Heart left ventricle (tissue), 16 donors: Measurements from ENCODE around the gene SEC14L2. TPM values are rescaled to one million over a fixed set of nuclear protein-coding genes. Genes with fewer than 3 reads are reported as not detected.
A peak's percentile ranks its signal among the peaks of the same experiment; 100 is the strongest.

ENCODE experiments used
- ATAC-seq, 4 donors: fragments of 200-7000 bp; cut with Tn5 transposase; one replicate each; pipeline ENCODE4 v1.9.1; 2020 to 2022; ENCODE audit warnings: moderate library complexity in 4 of 4, mild to moderate bottlenecking in 3 of 4, moderate number of reproducible peaks in 1 of 4
- DNase-seq, 5 donors: peaks; one replicate each; pipeline ENCODE4 v3.0.0-alpha.2; 2020
- H3K27ac ChIP-seq, 12 donors: fragments of 200-600 bp; sonication (generic) in 4 of 12; one replicate each; pipeline versions ENCODE4 v1.5.0 to v1.8.0; 2016 to 2022; ENCODE audit warnings: mild to moderate bottlenecking in 2 of 12
- H3K27me3 ChIP-seq, 9 donors: fragments of 200-600 bp; sonication (generic) in 2 of 9; one replicate each; pipeline versions ENCODE4 v1.5.1 to v1.8.0; 2016 to 2022; ENCODE audit warnings: mild to moderate bottlenecking in 3 of 9
- H3K36me3 ChIP-seq, 9 donors: fragments of 200-600 bp; sonication (generic) in 2 of 9; one replicate each; pipeline versions ENCODE4 v1.5.0 to v1.8.0; 2018 to 2022; ENCODE audit warnings: mild to moderate bottlenecking in 2 of 9
- H3K4me1 ChIP-seq, 12 donors: fragments of 200-600 bp; sonication (generic) in 4 of 12; one replicate each; pipeline versions ENCODE4 v1.5.0 to v1.8.0; 2016 to 2022; ENCODE audit warnings: mild to moderate bottlenecking in 3 of 12
- H3K4me3 ChIP-seq, 12 donors: fragments of 200-600 bp; sonication (generic) in 4 of 12; one replicate each; pipeline versions ENCODE4 v1.5.0 to v1.8.0; 2017 to 2022; ENCODE audit warnings: mild to moderate bottlenecking in 9 of 12, moderate library complexity in 4 of 12
- H3K9me3 ChIP-seq, 12 donors: fragments of 200-600 bp; sonication (generic) in 4 of 12; one replicate each; pipeline versions ENCODE4 v1.5.0 to v1.8.0; 2016 to 2022; ENCODE audit warnings: mild to moderate bottlenecking in 1 of 12
- POLR2A ChIP-seq, 2 donors: fragments of 450-650 bp; IDR thresholded peaks; one replicate each; pipeline ENCODE4 v1.6.1; 2017; ENCODE audit warnings: antibody characterized with exemption in 2 of 2, mild to moderate bottlenecking in 2 of 2, moderate library complexity in 2 of 2
- WGBS, 4 donors: extraction: QIAGEN DNeasy Blood & Tissue Kit in 2 of 4; methylation state at CpG; one replicate each; pipeline versions ENCODE4 v1.1.5 to v1.1.7; 2013 to 2018; 5-methylcytosine and 5-hydroxymethylcytosine counted together
- intact Hi-C, 10 donors: fragments of 100-400 bp; cut with DNase I; formaldehyde crosslinking; loops; one replicate each; pipeline versions ENCODE4 v1.11.1 to v1.14.2; 2022
- polyA plus RNA-seq, 2 donors: library from polyadenylated mRNA; stranded (reverse); fragments of 200-250 nt; gene quantifications; one replicate each; pipeline ENCODE4 v1.2.3, GENCODE V29; 2013
- total RNA-seq, 9 donors: library from RNA; depleted of rRNA in 2 of 9; stranded (reverse); fragments of >200 nt in 2 of 9; fragmentation: NEBNext Ultra II Directional in 3 of 9; extraction: Animal tissue kit (Norgen Biotek cat#: 25700) in 3 of 9; gene quantifications; one replicate each; pipeline versions ENCODE4 v1.1.0 to v1.2.4, GENCODE V29; 2016 to 2023
- TF ChIP-seq, protein P1 (sequence below), 12 donors: fragments of 200-600 bp; sonication (generic) in 4 of 12; IDR thresholded peaks; one replicate each; pipeline versions ENCODE4 v1.5.0 to v1.8.0; 2018 to 2022; ENCODE audit warnings: antibody characterized with exemption in 12 of 12, mild to moderate bottlenecking in 5 of 12
- donor health status: ischemic (EF 13 %, LVEDD 7.1; RV severe dilation, severe dysfunction).
- donor health status: healthy with polysubstance abuse.
- donor health status: DM: no; HTN: yes; CAD: no.
- donor health status: DM: no; HTN: no; CAD: no.
- donor health status: ischemic (EF 25% LVEDD 6.9; RV normal size, moderate dysfunction).
- donor health status: ischemic (EF 25% LVEDD 5.7; RV mildly dilated, moderate dysfunction).
- donor health status: healthy.
- donor health status: DM: yes; HTN: yes; CAD: no.
- donor health status: ischemic (EF 35%, LVEDD 5.7; RV mildly dilated, moderate dysfunction).
- donor health status: nonischemic (EF 11% LVEDD 7.7; RV severe dilation, severe dysfunction).
- donor health status: DM: yes; HTN: yes; CAD: no.
- donor health status: PGD.
- donor health status: ischemic (EF 29% LVEDD 5.4; RV normal size, mild dysfunction).
- donor health status: nonischemic (EF 23%, LVEDD 6.1; RV moderate dilation, normal function).

The SEC14L2 gene
- total and polyA plus RNA-seq, 11 donors: 0.30 to 11.2 (median 1.6) TPM

DNA sequence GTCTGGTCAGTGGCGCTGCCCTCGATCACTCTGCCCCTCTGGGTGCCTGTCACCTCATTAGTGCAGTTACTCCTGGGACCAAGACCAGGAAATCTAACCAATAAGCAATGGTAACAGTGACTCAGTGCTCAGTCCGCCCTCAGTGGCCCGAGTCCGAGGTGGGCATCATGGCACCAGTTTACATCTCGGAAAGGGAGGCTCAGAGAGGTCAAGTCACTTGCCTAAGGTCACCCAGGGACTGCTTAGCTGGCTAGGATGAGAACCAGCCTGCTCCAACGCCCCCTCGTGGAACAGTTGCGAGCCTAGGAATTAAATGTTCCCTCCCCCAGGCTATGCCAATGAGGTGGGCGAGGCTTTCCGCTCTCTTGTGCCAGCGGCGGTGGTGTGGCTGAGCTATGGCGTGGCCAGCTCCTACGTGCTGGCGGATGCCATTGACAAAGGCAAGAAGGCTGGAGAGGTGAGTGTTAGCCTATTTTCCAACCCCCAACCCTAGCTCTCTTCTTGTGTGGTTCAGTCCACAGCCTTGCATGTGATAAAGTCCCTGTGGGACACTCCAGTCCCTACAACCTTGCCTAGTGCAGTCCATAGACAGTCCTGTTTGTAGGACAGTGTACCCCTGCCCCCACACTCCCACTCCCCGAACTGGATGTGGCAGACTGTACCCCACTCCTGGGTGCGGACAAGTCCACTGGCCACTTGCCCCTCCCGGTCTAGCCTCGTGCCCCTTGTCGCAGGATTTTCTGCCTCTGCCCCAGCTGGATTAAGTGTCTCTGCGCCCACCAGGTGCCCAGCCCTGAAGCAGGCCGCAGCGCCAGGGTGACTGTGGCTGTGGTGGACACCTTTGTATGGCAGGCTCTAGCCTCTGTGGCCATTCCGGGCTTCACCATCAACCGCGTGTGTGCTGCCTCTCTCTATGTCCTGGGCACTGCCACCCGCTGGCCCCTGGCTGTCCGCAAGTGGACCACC, 29.9 kb downstream of the SEC14L2 start:
- no peak for TF ChIP-seq POLR2A (IDR thresholded peaks at IDR 0.05)
- TF ChIP-seq, protein P1, sequence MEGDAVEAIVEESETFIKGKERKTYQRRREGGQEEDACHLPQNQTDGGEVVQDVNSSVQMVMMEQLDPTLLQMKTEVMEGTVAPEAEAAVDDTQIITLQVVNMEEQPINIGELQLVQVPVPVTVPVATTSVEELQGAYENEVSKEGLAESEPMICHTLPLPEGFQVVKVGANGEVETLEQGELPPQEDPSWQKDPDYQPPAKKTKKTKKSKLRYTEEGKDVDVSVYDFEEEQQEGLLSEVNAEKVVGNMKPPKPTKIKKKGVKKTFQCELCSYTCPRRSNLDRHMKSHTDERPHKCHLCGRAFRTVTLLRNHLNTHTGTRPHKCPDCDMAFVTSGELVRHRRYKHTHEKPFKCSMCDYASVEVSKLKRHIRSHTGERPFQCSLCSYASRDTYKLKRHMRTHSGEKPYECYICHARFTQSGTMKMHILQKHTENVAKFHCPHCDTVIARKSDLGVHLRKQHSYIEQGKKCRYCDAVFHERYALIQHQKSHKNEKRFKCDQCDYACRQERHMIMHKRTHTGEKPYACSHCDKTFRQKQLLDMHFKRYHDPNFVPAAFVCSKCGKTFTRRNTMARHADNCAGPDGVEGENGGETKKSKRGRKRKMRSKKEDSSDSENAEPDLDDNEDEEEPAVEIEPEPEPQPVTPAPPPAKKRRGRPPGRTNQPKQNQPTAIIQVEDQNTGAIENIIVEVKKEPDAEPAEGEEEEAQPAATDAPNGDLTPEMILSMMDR (IDR thresholded peaks at IDR 0.05): peak; percentile 20 to 70 (median 52)
- Histone ChIP-seq H3K27me3 (no peaks in the 10 kb centered on the region), H3K4me3 (peak overlapping the region; percentile 53 to 88 (median 73)), H3K4me1 (peaks cover 4 to 43% (median 31%) of the 10 kb centered on the region in 12 donors), H3K36me3 (no peaks in the 10 kb centered on the region), H3K27ac (peak overlapping the region in 9 of 12 donors; percentile 53 to 98 (median 76)), H3K9me3 (no peaks in the 10 kb centered on the region)
- peak in 3 of 4 donors; percentile 10 to 23 (median 19) for ATAC-seq
- peak; percentile 73 to 85 (median 84) for DNase-seq
- intact Hi-C loops: loop anchor here in 4 of 10 donors (5.0 to 10.0 kb wide), 3 partner anchors 158 to 178 kb away; partner anchors contain the start of genes TCN2 (in 2 of the 4) and PES1 (in 1 of the 4)
- WGBS, 4 donors: 56 to 63% (median 60%) methylated on average over 15 to 29 of the region's 29 CpGs

DNA sequence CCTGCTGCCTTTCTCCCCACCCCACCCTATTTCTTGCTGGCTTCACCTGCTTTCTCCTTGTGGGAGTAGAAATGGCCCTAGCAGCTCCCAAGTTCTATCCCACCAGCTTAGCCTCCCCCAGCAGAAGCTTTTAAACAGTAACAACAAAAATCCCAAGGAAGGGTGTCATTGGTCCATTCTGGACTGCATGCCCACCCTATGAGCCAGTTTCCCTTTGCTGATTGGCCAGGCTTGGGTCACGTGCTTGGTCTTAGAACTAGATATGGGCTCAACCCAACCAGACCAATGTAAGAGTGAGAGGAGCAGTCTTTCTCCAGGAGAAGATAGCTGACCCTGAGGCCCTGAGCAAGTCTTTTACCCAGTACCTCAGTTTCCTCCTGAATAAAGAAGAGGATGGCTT, 31.1 kb downstream of the SEC14L2 start:
- intact Hi-C loops: loop anchor here in 4 of 10 donors (5.0 to 10.0 kb wide), 3 partner anchors 157 to 177 kb away; partner anchors contain the start of genes TCN2 (in 2 of the 4) and PES1 (in 1 of the 4)
- Histone ChIP-seq H3K4me1 (peaks cover 0 to 31% (median 20%) of the 10 kb centered on the region in 12 donors), H3K36me3 (no peaks in the 10 kb centered on the region), H3K27ac (no peak overlapping the region), H3K4me3 (no peak overlapping the region), H3K9me3 (no peaks in the 10 kb centered on the region), H3K27me3 (no peaks in the 10 kb centered on the region)
- no peak for TF ChIP-seq POLR2A (IDR thresholded peaks at IDR 0.05)
- TF ChIP-seq, protein P1 (IDR thresholded peaks at IDR 0.05): no peak
- no peak for DNase-seq
- ATAC-seq: no peak
- WGBS, 4 donors: 83 to 100% (median 84%) methylated on average over 1 of the region's 1 CpG

DNA sequence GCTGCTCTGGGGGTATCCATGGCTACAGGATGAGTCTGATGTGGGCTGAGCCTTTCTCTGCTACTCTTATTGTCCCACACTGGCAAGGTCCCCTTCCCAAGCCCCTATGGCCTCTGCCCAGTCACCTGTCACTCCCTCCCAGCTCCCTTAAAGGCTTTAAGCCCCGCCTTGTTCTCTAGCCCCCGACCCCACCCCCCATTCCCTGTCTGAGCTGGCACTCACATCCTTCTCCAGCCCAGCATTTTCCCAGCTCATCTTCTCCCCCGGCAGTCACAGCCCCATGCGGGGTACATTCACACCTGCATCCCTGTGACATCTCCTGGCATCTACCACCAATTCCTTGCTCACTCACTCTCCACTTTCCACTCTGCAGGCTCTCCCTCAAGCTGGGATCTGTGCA, 33.1 kb downstream of the SEC14L2 start:
- no peak for DNase-seq
- 48 to 64% (median 54%) methylated on average over 4 of the region's 4 CpGs for WGBS, 4 donors
- intact Hi-C loops: loop anchor here in 4 of 10 donors (5.0 to 10.0 kb wide), 3 partner anchors 155 to 175 kb away; partner anchors contain the start of genes TCN2 (in 2 of the 4) and PES1 (in 1 of the 4)

More for the DNA sequence above, 33.1 kb downstream of the SEC14L2 start:
- no peaks in the 10 kb centered on the region for H3K9me3 ChIP-seq
- H3K36me3 ChIP-seq: no peaks in the 10 kb centered on the region
- no peak for ATAC-seq
- H3K27me3 ChIP-seq: no peaks in the 10 kb centered on the region
- peaks cover 0 to 18% (median 10%) of the 10 kb centered on the region in 12 donors for H3K4me1 ChIP-seq
- H3K27ac ChIP-seq: no peak overlapping the region
- TF ChIP-seq, protein P1 (IDR thresholded peaks at IDR 0.05): no peak
- no peak for TF ChIP-seq POLR2A (IDR thresholded peaks at IDR 0.05)
- no peak overlapping the region for H3K4me3 ChIP-seq
